ENCODE data around the gene HCK.
"Not testable (repeated sequence)": the region's sequence is repeated elsewhere in the genome, so short reads cannot be mapped to it uniquely, and the experiment has no call there.

HCK gene

GRCh38 chr20:32029561-32029960, 22.5 kb upstream of the HCK start:
- no peak for DNase-seq

GRCh38 chr20:32031007-32031958, 20.8 kb upstream of the HCK start:
- peak; percentile 45 for DNase-seq

DNA sequence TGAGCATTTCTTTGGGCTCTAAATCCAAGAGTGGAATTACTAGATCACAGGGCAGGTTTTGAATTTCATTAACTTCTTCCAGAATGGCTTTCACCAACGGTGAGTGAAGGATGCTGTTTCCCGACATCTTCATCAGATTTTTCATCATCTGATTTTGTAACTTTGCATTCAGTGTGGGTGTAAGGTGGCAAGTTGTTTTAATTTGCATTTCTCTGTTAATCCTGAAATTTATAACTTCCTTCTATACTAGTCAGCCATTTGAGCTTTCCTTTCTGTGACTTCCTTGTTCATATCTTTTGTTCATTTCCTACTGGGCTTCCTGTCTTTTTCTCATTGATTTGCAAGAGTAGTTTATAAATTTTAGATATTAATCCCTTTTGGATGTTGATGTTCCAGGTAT, 18.7 kb upstream of the HCK start:
- DNase-seq: no peak

DNA sequence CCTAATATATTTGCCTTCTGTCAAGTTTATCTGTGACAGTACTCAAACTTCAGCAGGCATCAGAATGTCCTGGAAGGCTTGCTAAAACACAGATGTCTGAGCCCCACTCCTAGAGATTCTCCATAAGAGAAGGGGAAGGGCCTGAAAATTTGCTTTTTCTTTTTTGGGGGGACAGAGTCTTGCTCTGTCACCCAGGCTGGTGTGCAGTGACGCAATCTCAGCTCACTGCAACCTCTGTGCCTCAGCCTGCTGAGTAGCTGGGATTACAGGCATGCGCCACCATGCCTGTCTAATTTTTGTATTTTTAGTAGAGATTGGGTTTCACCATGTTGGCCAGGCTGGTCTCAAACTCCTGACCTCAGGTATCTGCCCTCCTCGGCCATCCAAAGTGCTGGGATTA, 18.3 kb upstream of the HCK start:
- DNase-seq: not testable (repeated sequence)

DNA sequence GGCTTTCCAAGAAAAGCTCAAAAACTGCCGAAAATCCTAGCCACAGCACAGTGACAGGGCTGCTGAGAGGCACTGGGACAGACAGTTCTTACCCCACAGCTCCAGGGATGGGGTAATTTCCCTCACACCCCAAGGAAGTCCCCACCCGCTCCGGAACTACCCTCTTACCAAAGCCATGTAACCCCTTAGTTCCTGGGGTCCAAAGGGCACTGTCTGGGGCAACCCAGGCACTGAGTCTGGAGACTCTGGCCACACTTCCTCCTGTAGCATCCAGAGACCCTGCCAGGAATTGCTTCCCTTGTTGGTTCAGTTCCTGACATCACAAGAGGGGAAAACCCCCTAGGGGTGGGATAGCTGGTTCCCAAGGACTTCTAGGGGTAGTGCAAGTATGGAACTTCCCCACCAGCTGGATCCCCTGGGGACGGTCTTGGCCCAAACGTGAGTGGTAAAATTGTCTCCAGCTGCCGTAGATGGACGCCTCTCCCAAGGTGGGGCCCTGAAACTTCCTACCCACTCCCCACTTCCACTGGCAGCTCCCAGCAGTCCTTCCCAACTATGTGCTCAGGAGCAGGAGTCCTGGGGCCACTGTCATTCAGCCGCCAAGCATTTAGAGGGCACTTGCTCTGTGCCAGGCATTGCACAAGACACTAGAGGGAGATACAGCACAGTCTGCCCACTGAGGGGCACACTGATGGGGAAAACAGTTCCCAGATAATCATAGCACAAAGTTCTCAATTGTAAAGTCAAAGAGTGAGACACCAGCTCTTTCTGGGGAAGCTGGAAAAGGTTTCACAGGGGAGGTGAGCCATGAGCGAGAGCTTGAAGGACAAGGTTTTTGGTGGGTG, 17.2 kb upstream of the HCK start:
- no peak for DNase-seq

DNA sequence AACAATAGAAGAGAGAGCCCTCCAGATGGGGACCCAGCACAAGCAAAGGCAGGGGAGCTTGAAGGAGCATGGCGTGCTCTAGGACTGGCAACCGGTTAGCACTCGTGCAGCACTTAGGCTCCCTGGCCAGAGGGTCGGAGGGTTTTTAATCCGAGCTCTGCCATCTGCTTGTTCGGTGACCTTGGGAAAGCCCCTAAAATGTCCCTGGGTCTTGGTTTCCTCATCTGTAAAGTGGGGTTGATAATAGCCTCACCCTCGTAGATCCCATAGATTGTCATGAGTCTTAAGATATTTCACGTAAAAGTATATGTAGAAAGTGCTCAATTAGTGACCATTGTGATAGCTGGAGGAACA, 16.6 kb upstream of the HCK start:
- no peak for DNase-seq

DNA sequence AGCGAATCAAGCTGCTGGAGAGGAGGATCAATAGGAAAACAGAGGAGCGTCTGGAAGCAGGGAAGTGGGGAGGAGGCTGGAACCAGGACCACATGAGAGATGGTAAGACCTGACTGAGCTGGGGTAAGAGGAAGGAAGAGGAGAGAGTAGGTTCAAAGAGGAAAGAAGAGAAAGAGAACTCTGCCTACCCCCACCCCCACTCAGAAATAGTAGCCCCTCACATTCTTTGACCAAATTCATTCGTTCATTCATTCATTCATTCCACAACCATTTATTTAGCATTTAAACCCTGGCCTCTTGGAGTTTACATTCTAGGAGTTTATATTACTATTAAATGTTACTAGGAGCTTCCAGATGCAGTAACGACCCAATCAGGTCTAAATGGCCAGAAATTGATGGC, 15.8 kb upstream of the HCK start:
- no peak for DNase-seq

GRCh38 chr20:32036716-32037485, 15.1 kb upstream of the HCK start:
- DNase-seq: no peak

GRCh38 chr20:32037929-32038328, 14.1 kb upstream of the HCK start:
- no peak for DNase-seq

DNA sequence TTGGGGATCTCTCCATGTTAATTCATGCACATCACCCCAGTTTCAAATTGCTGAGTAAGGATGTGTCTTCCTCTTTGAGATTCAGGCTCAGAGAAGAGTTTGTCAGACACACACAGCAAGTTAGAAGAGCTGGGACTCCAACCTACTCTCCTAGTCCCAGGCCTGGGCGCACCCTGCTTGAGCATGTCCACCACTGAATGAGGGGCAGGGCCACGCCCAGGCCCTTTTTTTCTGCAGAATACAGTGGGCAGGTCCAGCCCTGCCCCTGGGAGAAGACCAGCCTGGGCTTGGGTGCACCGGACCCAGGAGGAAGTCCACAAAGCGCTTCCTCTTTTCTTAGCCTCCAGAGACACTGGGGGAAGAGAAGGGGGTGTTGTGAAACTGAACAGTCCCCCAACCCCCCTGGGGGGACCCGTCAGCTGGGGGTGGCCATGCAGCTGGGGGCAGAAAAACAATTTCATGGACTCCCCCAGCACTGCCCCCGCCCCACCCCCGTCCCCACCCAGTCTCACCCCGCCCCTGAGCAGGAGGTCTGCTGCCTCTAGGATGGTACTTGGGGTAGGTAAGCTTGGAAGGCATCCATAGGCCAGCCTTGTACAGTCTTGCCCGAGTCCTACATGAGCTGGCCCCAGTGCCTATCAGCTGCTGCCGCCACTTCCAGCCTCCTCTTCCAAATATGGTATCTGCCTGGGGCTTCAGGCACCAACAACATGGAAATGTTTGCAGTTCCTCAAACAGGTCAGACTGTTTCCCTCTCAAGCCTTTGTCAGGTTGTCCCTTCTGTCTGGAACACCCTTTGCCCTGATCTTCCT, 11.7 kb upstream of the HCK start:
- no peak for DNase-seq

DNA sequence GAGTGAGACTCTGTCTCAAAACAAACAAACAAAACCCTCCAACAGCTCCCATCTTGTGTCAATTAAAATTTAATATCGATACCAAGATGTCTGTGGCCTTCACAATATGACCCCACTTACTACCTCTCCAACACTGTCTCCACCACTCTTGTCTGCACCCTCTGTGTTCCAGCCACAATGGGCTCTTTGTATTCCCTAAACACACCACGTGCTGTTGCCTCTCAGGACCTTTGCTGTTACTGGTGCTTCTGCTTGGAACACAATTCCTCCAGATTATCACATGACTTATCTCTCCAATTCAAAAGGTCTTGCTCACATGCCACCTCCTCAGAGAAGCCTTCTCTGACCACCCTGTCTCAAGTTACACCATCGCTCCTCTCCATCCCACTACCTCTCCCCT, 6.0 kb upstream of the HCK start:
- DNase-seq: no peak

GRCh38 chr20:32050324-32050841, 1.7 kb upstream of the HCK start:
- no peak for DNase-seq

DNA sequence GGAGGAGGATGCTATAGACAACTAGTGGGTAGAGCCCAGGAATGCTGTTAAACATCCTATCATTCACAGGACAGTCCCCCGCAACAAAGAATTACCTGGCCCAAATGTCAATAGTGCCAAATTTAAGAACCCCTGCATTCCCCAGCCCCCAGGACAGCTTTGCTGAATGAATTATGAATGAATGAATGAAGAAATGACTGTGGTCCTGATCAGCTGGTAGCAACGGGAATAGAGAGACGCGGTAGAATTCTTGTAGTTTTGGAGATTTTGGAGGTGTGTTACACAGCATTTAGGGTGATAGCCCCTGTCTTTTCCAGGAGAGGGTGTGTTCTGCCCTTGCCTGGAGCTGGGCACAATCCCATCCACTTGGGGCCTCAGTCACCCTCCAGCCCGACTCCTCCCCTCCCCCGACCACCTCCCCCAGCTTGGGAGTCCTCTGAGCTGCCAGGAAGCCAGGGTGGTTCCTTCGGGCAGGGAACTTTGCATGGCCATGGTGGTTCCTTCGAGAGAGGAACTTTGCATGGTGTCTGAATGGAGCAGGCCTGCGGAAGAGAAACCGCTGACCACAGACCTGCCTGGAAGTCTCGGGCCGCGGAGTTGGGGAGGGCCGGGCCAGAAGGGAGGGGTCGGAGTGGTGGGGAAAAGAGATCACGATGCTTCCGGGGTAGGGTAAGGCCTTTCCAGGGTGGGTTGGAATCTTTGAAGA, 1.0 kb upstream of the HCK start:
- DNase-seq: no peak

DNA sequence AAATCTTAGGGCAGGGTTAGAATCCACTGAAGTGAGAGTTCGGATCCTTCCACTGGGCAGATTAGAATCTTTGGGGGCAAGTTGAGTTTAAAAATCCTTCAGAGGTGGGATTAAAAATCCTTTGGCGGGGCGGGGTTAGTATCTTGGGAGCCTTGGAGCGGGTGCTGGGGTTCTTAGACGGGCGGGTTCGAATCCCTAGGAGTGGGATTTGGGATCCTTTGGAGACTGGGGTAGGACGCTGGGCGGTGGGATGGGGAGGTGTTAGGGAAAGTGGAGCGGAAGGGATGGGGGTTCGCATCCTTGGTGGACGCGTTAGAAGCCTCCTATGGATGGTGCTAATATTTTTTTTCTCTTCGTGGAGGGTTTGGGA, 337 bp upstream of the HCK start:
- DNase-seq: no peak

- DNase-seq: no peak
Observed at GRCh38 chr20:32052778-32053362, 828 bp downstream of the HCK start.

DNA sequence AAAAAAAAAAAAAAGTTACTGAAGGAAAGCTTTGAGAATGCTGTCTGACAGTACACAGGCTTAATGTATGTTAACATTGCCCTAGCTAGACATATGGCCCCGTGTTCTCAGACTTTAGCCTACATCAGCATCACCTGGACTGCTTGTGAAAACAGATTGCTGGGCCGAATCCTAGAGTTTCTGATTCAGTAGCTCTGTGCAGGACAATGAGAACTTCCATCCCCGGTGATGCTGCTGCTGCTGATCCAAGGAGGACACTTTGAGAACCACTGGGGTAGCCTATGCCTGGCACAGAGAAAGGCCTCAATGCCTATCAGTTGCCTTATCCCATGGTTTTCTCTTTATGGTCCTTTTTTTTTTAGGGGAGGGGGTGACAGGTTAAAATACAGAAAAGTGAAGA, 1.6 kb downstream of the HCK start:
- DNase-seq: no peak

- DNase-seq: no peak
Observed at GRCh38 chr20:32056708-32057483, 4.9 kb downstream of the HCK start.

GRCh38 chr20:32057656-32058184, 5.7 kb downstream of the HCK start:
- DNase-seq: no peak

DNA sequence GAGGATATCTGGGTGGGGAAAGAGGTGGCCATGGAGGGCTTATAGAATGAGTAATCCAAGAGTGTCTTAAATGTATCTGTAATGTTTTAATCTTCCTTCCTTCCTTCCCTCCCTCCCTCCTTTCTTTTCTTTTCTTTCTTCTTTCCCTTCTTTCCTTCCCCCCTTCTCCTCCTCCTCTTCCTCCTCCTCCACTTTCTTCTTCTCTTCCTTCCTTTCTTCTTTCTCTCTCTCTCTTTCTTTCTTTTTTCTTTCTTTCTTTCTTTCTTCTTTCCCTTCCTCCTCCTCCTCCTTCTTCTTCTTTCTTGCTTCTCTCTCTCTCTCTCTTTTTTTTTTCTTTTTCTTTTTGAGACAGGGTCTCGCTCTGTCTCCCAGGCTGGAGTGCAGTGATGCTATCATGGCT, 7.1 kb downstream of the HCK start:
- no peak for DNase-seq

DNA sequence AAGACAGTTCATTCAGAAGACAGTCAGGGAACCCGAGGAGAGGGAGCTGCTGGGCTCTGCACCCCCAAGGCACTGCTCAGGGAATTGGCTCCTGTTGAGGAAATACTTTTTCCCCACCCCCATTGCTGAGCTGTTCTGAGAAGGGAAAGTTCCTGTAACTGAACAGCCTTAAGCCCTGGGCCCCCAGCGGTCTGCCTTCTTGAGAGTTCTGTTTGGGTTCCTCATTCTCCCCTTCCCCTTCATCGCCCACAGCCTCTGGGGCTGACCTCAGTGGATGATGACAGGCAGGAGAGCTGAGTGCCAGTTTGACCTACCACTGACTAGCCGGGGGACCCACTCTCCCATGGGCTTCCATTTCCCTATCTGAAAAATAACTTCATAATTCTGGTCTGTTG, 10.7 kb downstream of the HCK start:
- DNase-seq: no peak

All from stimulated activated naive CD4-positive, alpha-beta T cell treated with Interleukin-2 at 50 U/mL for 16 hours (primary cell).